ENCODE data around the gene GLB1L2. TPM values are rescaled to one million over a fixed set of nuclear protein-coding genes. Genes with fewer than 3 reads are reported as not detected.
"Not testable (repeated sequence)": the region's sequence is repeated elsewhere in the genome, so short reads cannot be mapped to it uniquely, and the experiment has no call there.

The GLB1L2 gene
- total and polyA plus RNA-seq, 2 of the 4 experiments (the other 2 are of a cell fraction), result under 0.01 to 0.26 TPM

GRCh38 chr11:134284349-134284748 lies 47.4 kb upstream of the GLB1L2 start:
- H4K91ac ChIP-seq (ENCODE audit: insufficient read depth, low read depth, low read length); H3K4me3 ChIP-seq (ENCODE audit: insufficient read depth, low read depth, low read length); in situ Hi-C loops (cut with MboI; ENCODE audit: low sequenced_read_pairs); intact Hi-C loops (cut with micrococcal nuclease); H3K9me1 ChIP-seq (ENCODE audit: insufficient read depth, low read length); H3K9ac ChIP-seq (ENCODE audit: low read depth, low read length); H3K4ac ChIP-seq (ENCODE audit: low read depth, low read length); H3K9me3 ChIP-seq (ENCODE audit: control insufficient read depth, insufficient read depth, low read length); BruUV-seq (replicated peaks); H2AFZ ChIP-seq (replicated peaks; ENCODE audit: low read length, poor library complexity); H2BK15ac ChIP-seq (ENCODE audit: low read depth, low read length); H3K4me1 ChIP-seq (ENCODE audit: control insufficient read depth, insufficient read depth, low read length); H2BK20ac ChIP-seq (ENCODE audit: low read depth, low read length); H3K36me3 ChIP-seq (ENCODE audit: control insufficient read depth, insufficient read depth, low read length); H3K4me2 ChIP-seq (ENCODE audit: low read depth, low read length); H2BK5ac ChIP-seq (ENCODE audit: low read depth, low read length, poor library complexity, severe bottlenecking); H2AK5ac ChIP-seq (ENCODE audit: low read depth, low read length); H3K56ac ChIP-seq (ENCODE audit: extremely low read depth, insufficient read depth, low read length); dilution Hi-C loops (cut with HindIII; ENCODE audit: low sequenced_read_pairs, unreplicated experiment); H3K79me1 ChIP-seq (ENCODE audit: low read depth in 1 of 2, low read length in 2 of 2); ATAC-seq (ENCODE audit: low read depth); POLR2A ChIA-PET (ENCODE audit: unreplicated experiment); H4K5ac ChIP-seq (ENCODE audit: low read depth, low read length); H3K14ac ChIP-seq (replicated peaks; ENCODE audit: low read depth, low read length); H3K27ac ChIP-seq (ENCODE audit: insufficient read depth, low read length); CTCF ChIA-PET; H2AK9ac ChIP-seq (replicated peaks; ENCODE audit: low read depth, low read length, poor library complexity); H3K23ac ChIP-seq (ENCODE audit: low read depth, low read length); H3K18ac ChIP-seq (ENCODE audit: low read depth, low read length); H3K27me3 ChIP-seq (ENCODE audit: control insufficient read depth, insufficient read depth, low read length); DNase-seq; H2BK120ac ChIP-seq (ENCODE audit: low read depth, low read length); H4K8ac ChIP-seq (ENCODE audit: low read depth in 2 of 2, low read length in 2 of 2); H4K20me1 ChIP-seq (ENCODE audit: insufficient read depth, low read length): not testable (repeated sequence)
- WGBS, 2 experiments (ENCODE audit: extremely low coverage in 2 of 2, insufficient read length in 1 of 2), result no CpG with 5 or more reads among the region's 5 CpGs
